Inferior parietal cortex (tissue), 1 donor: ENCODE data around the gene GFM1.
"Not testable (repeated sequence)": the region's sequence is repeated elsewhere in the genome, so short reads cannot be mapped to it uniquely, and the experiment has no call there.

Experiments
- DNase-seq: peaks from one replicate; pipeline ENCODE4 v3.0.0-alpha.2; 2016; ENCODE audit errors: extremely low spot score

Gene GFM1

GRCh38 chr3:158678687-158679086, 34.4 kb downstream of the GFM1 start:
- DNase-seq, result no peak

GRCh38 chr3:158679547-158680000, 35.2 kb downstream of the GFM1 start:
- no peak for DNase-seq

GRCh38 chr3:158680861-158681260, 36.5 kb downstream of the GFM1 start:
- no peak for DNase-seq

- DNase-seq, result no peak
Observed at GRCh38 chr3:158683230-158683962, 39.1 kb downstream of the GFM1 start.

- DNase-seq, result no peak
Observed at GRCh38 chr3:158685159-158685558, 40.8 kb downstream of the GFM1 start.

GRCh38 chr3:158693866-158694456, 49.6 kb downstream of the GFM1 start:
- not testable (repeated sequence) for DNase-seq

- DNase-seq, result no peak
Observed at GRCh38 chr3:158696618-158697017, 52.3 kb downstream of the GFM1 start.

GRCh38 chr3:158700559-158700958, 56.2 kb downstream of the GFM1 start:
- DNase-seq, result no peak

GRCh38 chr3:158701420-158702065, 57.2 kb downstream of the GFM1 start:
- no peak for DNase-seq

GRCh38 chr3:158702815-158703481, 58.6 kb downstream of the GFM1 start:
- no peak for DNase-seq

GRCh38 chr3:158703566-158703965, 59.2 kb downstream of the GFM1 start:
- no peak for DNase-seq

- no peak for DNase-seq
Observed at GRCh38 chr3:158709666-158710083, 65.3 kb downstream of the GFM1 start.

- DNase-seq, result no peak
Observed at GRCh38 chr3:158710601-158711000, 66.3 kb downstream of the GFM1 start.

- no peak for DNase-seq
Observed at GRCh38 chr3:158711886-158712285, 67.6 kb downstream of the GFM1 start.

- DNase-seq, result no peak
Observed at GRCh38 chr3:158712443-158712842, 68.1 kb downstream of the GFM1 start.

GRCh38 chr3:158713094-158713499, 68.8 kb downstream of the GFM1 start:
- DNase-seq, result no peak

- no peak for DNase-seq
Observed at GRCh38 chr3:158717576-158717975, 73.2 kb downstream of the GFM1 start.

GRCh38 chr3:158718490-158719170, 74.3 kb downstream of the GFM1 start:
- no peak for DNase-seq

- DNase-seq, result no peak
Observed at GRCh38 chr3:158722108-158722507, 77.8 kb downstream of the GFM1 start.

GRCh38 chr3:158723991-158724390, 79.7 kb downstream of the GFM1 start:
- DNase-seq, result no peak

GRCh38 chr3:158725348-158726011, 81.2 kb downstream of the GFM1 start:
- no peak for DNase-seq
